Stimulated activated CD4-positive, alpha-beta T cell treated with anti-CD3 and anti-CD28 coated beads, Interleukin-1b, Interleukin-23, amount 100 ng/mL, for 4 hours (primary cell): Measurements from ENCODE around the gene THSD7B.

Experiments used
- DNase-seq, 2 donors: peaks; one replicate each; pipeline ENCODE4 v3.0.0-alpha.2; 2020; ENCODE audit warnings: low read depth in 2 of 2

The THSD7B gene

GRCh38 chr2:137199751-137200150 lies 434.4 kb downstream of the THSD7B start:
- DNase-seq: no peak

DNA sequence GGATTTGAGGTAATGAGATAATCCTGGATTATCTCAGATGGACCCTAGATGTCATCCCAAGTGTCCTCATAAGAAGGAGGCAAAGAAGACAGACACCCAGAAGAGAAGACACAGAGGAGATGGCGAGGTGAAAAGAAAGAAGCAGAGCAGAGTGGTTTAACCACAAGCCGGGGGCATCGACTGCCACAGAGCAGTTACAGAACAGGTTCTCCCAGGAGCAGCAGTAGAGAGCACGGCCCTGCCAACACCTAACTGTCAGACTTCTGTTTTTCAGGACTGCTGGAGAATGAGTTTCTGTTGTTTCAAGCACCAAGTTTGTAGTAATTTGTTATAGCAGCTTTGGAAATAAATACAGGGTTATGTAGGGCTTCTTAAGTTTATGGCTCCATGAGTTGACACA lies 437.0 kb downstream of the THSD7B start:
- no peak for DNase-seq

- DNase-seq: no peak
These were observed 440.0 kb downstream of the THSD7B start for GRCh38 chr2:137205324-137205723.

DNA sequence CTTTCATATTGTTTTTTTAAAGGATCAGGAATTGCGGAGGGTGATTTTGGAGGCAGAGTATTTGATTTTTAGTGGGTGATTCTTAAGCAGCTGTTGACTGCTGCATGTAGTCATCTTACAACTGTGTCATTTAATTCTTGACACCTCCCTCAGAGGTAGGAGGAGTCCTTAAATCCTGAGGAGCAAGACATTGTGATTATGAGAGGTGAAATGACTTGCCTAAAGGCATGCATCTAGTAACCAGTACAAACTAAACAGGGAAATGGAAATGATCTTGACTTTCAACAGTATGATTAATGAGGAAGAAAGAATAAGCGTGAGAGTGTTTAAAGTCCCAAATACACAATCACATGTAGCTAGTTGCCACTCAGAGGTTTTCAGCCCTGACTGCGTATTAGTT lies 440.7 kb downstream of the THSD7B start:
- DNase-seq: no peak

GRCh38 chr2:137207030-137207429 lies 441.7 kb downstream of the THSD7B start:
- DNase-seq: no peak

DNA sequence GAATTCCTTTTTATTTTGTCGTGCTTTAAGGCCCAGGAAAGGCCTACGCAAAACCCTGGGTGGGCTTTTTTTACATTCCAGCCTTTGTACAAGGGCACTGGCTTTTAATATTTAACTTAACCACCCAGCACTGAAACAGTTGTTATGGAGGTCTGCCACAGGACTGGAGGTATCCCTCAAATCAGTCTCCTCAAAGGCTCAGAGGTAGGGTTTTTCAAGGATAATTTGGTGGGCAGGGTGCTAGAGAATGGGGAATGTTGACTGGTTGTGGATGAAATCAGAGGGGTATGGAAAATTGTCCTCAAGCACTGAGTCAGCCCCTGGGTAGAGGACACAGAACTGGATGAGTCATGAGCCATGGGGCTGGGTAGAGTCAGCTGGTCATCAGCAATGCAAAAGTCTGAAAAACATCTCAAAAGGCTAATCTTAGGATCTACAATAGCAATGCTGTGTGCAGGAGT lies 443.1 kb downstream of the THSD7B start:
- DNase-seq: no peak

- DNase-seq: no peak
These were observed 444.7 kb downstream of the THSD7B start for GRCh38 chr2:137210039-137210438.

- no peak for DNase-seq
These were observed 446.4 kb downstream of the THSD7B start for GRCh38 chr2:137211761-137212160.

GRCh38 chr2:137220438-137220993 lies 455.2 kb downstream of the THSD7B start:
- no peak for DNase-seq

DNA sequence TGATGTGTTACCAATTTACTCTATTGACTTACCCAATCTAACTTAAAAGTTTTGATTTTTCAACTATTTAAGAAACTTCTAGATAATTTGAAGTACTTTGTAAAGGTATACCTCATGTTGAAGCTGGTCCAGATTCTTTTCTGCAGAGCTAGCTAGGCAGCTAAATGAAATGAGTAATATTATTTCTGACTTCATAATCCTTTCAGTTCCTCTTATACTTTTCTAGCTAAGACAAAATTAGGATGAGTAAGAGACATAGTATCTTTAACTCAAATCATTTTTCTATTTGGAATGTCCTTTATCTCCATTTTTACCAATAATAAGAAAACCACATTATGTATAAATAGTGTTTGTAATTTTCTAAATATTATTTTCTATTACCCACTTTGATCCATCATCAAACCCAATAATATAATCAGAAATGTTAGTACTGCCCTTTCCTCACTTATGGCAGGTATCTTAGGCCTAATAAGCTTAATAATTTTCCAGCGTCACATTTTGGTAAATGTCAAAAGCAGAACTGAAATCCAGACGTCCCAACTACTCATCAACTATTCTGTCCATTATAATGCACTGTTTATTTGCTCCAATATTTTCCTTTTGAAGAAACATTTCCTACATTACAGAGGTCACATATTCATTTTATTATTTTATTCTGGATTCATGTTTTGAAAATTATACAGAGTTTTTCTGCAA lies 456.6 kb downstream of the THSD7B start:
- DNase-seq: no peak

- no peak for DNase-seq
These were observed 458.4 kb downstream of the THSD7B start for GRCh38 chr2:137223722-137224121.

GRCh38 chr2:137228566-137228965 lies 463.2 kb downstream of the THSD7B start:
- no peak for DNase-seq

GRCh38 chr2:137229834-137230233 lies 464.5 kb downstream of the THSD7B start:
- DNase-seq: no peak

GRCh38 chr2:137231628-137232027 lies 466.3 kb downstream of the THSD7B start:
- DNase-seq: no peak

- DNase-seq: no peak
These were observed 466.7 kb downstream of the THSD7B start for GRCh38 chr2:137232076-137232475.

DNA sequence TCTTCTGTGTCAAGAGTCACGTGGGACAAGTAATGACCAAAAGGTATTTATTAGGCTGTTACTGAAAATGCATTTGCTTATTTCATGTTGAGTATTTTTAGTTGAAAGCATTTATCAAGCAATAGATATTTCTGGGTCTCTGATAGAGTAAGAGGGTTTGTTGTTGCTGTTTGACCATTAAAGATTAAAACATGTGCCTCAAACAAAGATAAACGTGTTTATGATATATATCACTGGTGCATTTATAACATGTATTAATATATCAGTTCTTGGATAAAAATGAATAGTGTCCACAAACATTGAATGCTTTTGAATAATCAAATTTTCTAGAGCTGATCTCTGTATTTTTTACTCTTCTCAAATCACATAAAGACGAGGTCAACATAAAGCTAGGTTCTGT lies 467.7 kb downstream of the THSD7B start:
- no peak for DNase-seq

- DNase-seq: no peak
These were observed 471.7 kb downstream of the THSD7B start for GRCh38 chr2:137237055-137237454.

DNA sequence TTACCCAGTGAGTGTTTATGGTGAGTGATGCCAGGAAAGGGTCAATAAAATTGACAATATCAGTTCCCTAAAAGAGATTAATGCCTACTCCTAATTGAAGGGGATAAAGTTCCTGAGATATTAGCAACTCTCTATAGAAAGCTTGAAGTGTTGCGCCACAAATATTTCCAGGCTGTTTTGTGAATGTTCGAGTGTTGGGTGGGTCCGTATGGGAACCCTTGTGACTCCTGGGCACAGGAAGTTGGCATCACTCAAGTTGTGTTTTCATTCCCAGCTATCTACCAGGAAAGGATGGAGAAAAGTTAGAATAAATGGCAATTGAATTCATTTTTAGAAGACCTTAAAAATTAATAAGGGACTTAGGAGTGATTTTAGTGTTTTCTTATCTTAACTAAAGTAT lies 472.7 kb downstream of the THSD7B start:
- no peak for DNase-seq

GRCh38 chr2:137249463-137250130 lies 484.3 kb downstream of the THSD7B start:
- DNase-seq: no peak

DNA sequence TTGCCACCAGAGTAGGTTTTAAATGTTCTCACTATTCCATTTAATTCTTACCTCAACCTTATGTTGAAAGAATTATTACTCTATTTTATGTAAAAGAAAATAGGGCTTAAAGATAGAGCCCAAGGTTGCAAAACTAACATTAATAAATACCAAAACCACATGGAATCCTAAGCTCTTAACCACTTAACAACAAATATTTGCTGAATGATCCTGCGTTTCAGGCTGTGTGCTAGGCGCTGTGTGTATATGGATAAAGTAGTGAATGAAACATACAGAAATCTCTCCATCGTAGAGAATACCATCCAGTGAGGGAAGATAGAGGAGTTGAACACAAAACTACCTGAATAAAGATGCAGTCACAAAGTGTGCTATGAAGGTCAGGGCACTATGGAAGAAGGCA lies 485.1 kb downstream of the THSD7B start:
- no peak for DNase-seq

GRCh38 chr2:137251045-137251444 lies 485.7 kb downstream of the THSD7B start:
- no peak for DNase-seq

GRCh38 chr2:137252934-137253333 lies 487.6 kb downstream of the THSD7B start:
- no peak for DNase-seq

DNA sequence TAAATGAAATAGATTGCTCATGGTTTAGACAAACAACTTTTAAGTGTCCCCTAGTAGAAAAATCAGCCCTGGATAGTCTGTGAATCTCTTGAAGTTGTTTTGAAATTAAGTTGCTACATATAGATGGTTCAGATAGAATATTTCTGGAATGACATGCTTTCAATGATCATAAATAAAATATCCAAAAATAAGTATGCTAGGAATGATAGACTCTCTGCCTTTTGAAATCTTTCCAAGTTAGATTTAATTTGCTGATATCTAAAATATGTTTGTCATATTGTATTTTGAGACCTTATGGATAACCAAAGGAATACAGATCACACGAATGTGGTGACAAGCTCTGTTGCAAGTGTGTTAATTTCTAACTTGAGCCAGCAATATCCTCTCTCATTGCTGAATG lies 488.7 kb downstream of the THSD7B start:
- DNase-seq: no peak
